ENCODE measurements around the gene ARHGAP25. TPM values are rescaled to one million over a fixed set of nuclear protein-coding genes. Genes with fewer than 3 reads are reported as not detected.

The ARHGAP25 gene
- total RNA-seq, 1 experiment from 2014 or later: 0.27 TPM

GRCh38 chr2:68767031-68767961 lies 32.7 kb downstream of the ARHGAP25 start:
- no peak overlapping the region for H3K9ac ChIP-seq (ENCODE audit: low read length)
- RAD21 ChIA-PET (ENCODE audit: low non-redundant PET in 1 of 2, low total read pairs in 2 of 2, uncharacterized antibody in 2 of 2, unreplicated experiment in 2 of 2): no interaction called here
- no peaks in the 10 kb centered on the region for H3K9me2 ChIP-seq (ENCODE audit: insufficient read depth)
- H3K9me3 ChIP-seq (ENCODE audit: control insufficient read depth in 1 of 2, insufficient read depth in 1 of 2, low read depth in 1 of 2, low read length in 2 of 2): no peaks in the 10 kb centered on the region
- H3K36me3 ChIP-seq (ENCODE audit: control insufficient read depth in 1 of 2, insufficient read depth in 2 of 2, low read length in 2 of 2): no peaks in the 10 kb centered on the region
- no peak overlapping the region for H3K4me3 ChIP-seq (replicated peaks in 1 of 2; ENCODE audit: low read depth in 1 of 2, low read length in 2 of 2)
- H2AFZ ChIP-seq (ENCODE audit: low read depth, low read length, poor library complexity, severe bottlenecking): no peak overlapping the region
- no peaks in the 10 kb centered on the region for H4K20me1 ChIP-seq (ENCODE audit: insufficient read depth)
- CTCF ChIA-PET: interaction anchor here (2.4 kb wide), 1 partner anchor 16 kb away, joined by 6 read pairs; no protein-coding TSS in a partner anchor
- BruUV-seq (replicated peaks): no TSS peak
- no peak overlapping the region for H3K4me2 ChIP-seq (ENCODE audit: low read length)
- no peaks in the 10 kb centered on the region for H3K79me2 ChIP-seq (ENCODE audit: insufficient read depth, low read length)
- no peaks in the 10 kb centered on the region for H3K4me1 ChIP-seq (ENCODE audit: control insufficient read depth in 1 of 2, insufficient read depth in 2 of 2, low read length in 2 of 2)
- ATAC-seq (no peak), DNase-seq (ENCODE audit: low read depth, low spot score) (no peak)
- H3K27ac ChIP-seq (ENCODE audit: low read depth, low read length): no peak overlapping the region
- intact Hi-C loops (cut with micrococcal nuclease): no loop called here
- TF ChIP-seq JUND (IDR thresholded peaks at IDR 0.05) (no peak), CBX3 (IDR thresholded peaks at IDR 0.05; ENCODE audit: low read depth) (no peak), ATF3 (IDR thresholded peaks at IDR 0.05) (no peak), TCF7L2 (IDR thresholded peaks at IDR 0.05; ENCODE audit: borderline replicate concordance, extremely low read depth, insufficient read depth, insufficient read length) (no peak), EGR1 (IDR thresholded peaks at IDR 0.05; ENCODE audit: low read depth) (no peak)
- H3K27me3 ChIP-seq (ENCODE audit: insufficient read depth, low read length): 0 out of 2 replicates have a peak, but pooled peaks cover 3% of the 10 kb centered on the region
- POLR2A ChIA-PET: no interaction called here

GRCh38 chr2:68767996-68768395 lies 33.4 kb downstream of the ARHGAP25 start:
- Histone ChIP-seq H3K36me3 (ENCODE audit: control insufficient read depth in 1 of 2, insufficient read depth in 2 of 2, low read length in 2 of 2) (no peaks in the 10 kb centered on the region), H3K27ac (ENCODE audit: low read depth, low read length) (no peak overlapping the region), H3K9me3 (ENCODE audit: control insufficient read depth in 1 of 2, insufficient read depth in 1 of 2, low read depth in 1 of 2, low read length in 2 of 2) (no peaks in the 10 kb centered on the region), H2AFZ (ENCODE audit: low read depth, low read length, poor library complexity, severe bottlenecking) (no peak overlapping the region), H3K4me3 (replicated peaks in 1 of 2; ENCODE audit: low read depth in 1 of 2, low read length in 2 of 2) (no peak overlapping the region), H3K4me1 (ENCODE audit: control insufficient read depth in 1 of 2, insufficient read depth in 2 of 2, low read length in 2 of 2) (no peaks in the 10 kb centered on the region), H3K9me2 (ENCODE audit: insufficient read depth) (no peaks in the 10 kb centered on the region), H3K79me2 (ENCODE audit: insufficient read depth, low read length) (no peaks in the 10 kb centered on the region), H3K9ac (ENCODE audit: low read length) (no peak overlapping the region), H4K20me1 (ENCODE audit: insufficient read depth) (no peaks in the 10 kb centered on the region), H3K4me2 (ENCODE audit: low read length) (no peak overlapping the region), H3K27me3 (ENCODE audit: insufficient read depth, low read length) (0 out of 2 replicates have a peak, but pooled peaks cover 3% of the 10 kb centered on the region)
- ATAC-seq (no peak), DNase-seq (ENCODE audit: low read depth, low spot score) (no peak)
- TF ChIP-seq EZH2 (IDR thresholded peaks at IDR 0.05): no peak
- no peak for TF ChIP-seq ZFX (IDR thresholded peaks at IDR 0.05)
- no peak for TF ChIP-seq EGR1 (IDR thresholded peaks at IDR 0.05; ENCODE audit: low read depth)
- no peak for TF ChIP-seq JUND (IDR thresholded peaks at IDR 0.05)
- TF ChIP-seq ELF1 (IDR thresholded peaks at IDR 0.05; ENCODE audit: borderline replicate concordance, low read depth): no peak
- no peak for TF ChIP-seq TCF7L2 (IDR thresholded peaks at IDR 0.05; ENCODE audit: borderline replicate concordance, extremely low read depth, insufficient read depth, insufficient read length)
- no peak for TF ChIP-seq ATF3 (IDR thresholded peaks at IDR 0.05)
- ChIA-PET RAD21 (ENCODE audit: low non-redundant PET in 1 of 2, low total read pairs in 2 of 2, uncharacterized antibody in 2 of 2, unreplicated experiment in 2 of 2) (no interaction called here), POLR2A (no interaction called here), CTCF (interaction anchor here (1.0 to 2.4 kb wide), 2 partner anchors 16 kb away, joined by 3 to 6 read pairs; no protein-coding TSS in a partner anchor)
- intact Hi-C loops (cut with micrococcal nuclease): no loop called here
- BruUV-seq (replicated peaks): no TSS peak
